ENCODE measurements around the gene TMEM121.

Gene TMEM121

DNA sequence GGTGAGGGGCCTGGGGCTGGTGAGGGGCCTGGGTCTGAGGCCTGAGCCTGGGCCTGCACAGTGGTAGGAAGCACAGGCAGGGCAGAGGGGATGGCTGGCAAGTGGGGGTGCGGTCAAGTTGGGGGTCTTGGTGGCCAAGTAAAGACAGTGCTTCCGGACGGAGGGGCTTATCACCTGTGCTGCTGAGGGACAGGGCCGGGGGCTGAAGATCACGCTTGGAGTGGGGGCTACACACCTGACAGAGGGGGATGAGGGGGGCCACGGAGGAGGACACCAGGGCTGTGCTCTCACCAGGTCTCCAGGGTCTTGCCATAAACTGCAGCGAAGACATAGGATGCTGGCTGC, 23.1 kb upstream of the TMEM121 start:
- Histone ChIP-seq H4K20me1 (ENCODE audit: low read depth, low read length) (no peaks in the 10 kb centered on the region), H3F3A (ENCODE audit: insufficient read depth) (no peaks in the 10 kb centered on the region), H3K27me3 (ENCODE audit: low read length) (no peaks in the 10 kb centered on the region), H3K9ac (ENCODE audit: low read length) (no peak overlapping the region), H3K4me2 (ENCODE audit: low read depth, low read length, poor library complexity, severe bottlenecking) (no peak overlapping the region), H3K9me3 (ENCODE audit: insufficient read depth, low read length) (no peaks in the 10 kb centered on the region), H3K36me3 (ENCODE audit: low read length) (no peaks in the 10 kb centered on the region), H3K4me3 (ENCODE audit: insufficient read depth, low read length, poor library complexity, severe bottlenecking) (no peak overlapping the region), H3K27ac (ENCODE audit: low read depth, low read length) (no peak overlapping the region), H2AFZ (ENCODE audit: low read depth, low read length, severe bottlenecking) (no peak overlapping the region), H3K79me2 (ENCODE audit: insufficient read depth, low read length) (no peaks in the 10 kb centered on the region), H3K9me2 (replicated peaks; ENCODE audit: insufficient read depth, low read length) (no peaks in the 10 kb centered on the region)
- no peak for TF ChIP-seq EZH2phosphoT487 (conservative IDR thresholded peaks at IDR 0.05; ENCODE audit: low read length)
- TF ChIP-seq, protein P1, sequence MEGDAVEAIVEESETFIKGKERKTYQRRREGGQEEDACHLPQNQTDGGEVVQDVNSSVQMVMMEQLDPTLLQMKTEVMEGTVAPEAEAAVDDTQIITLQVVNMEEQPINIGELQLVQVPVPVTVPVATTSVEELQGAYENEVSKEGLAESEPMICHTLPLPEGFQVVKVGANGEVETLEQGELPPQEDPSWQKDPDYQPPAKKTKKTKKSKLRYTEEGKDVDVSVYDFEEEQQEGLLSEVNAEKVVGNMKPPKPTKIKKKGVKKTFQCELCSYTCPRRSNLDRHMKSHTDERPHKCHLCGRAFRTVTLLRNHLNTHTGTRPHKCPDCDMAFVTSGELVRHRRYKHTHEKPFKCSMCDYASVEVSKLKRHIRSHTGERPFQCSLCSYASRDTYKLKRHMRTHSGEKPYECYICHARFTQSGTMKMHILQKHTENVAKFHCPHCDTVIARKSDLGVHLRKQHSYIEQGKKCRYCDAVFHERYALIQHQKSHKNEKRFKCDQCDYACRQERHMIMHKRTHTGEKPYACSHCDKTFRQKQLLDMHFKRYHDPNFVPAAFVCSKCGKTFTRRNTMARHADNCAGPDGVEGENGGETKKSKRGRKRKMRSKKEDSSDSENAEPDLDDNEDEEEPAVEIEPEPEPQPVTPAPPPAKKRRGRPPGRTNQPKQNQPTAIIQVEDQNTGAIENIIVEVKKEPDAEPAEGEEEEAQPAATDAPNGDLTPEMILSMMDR (IDR thresholded peaks at IDR 0.05; ENCODE audit: insufficient read depth, low read length, poor library complexity, severe bottlenecking): no peak

DNA sequence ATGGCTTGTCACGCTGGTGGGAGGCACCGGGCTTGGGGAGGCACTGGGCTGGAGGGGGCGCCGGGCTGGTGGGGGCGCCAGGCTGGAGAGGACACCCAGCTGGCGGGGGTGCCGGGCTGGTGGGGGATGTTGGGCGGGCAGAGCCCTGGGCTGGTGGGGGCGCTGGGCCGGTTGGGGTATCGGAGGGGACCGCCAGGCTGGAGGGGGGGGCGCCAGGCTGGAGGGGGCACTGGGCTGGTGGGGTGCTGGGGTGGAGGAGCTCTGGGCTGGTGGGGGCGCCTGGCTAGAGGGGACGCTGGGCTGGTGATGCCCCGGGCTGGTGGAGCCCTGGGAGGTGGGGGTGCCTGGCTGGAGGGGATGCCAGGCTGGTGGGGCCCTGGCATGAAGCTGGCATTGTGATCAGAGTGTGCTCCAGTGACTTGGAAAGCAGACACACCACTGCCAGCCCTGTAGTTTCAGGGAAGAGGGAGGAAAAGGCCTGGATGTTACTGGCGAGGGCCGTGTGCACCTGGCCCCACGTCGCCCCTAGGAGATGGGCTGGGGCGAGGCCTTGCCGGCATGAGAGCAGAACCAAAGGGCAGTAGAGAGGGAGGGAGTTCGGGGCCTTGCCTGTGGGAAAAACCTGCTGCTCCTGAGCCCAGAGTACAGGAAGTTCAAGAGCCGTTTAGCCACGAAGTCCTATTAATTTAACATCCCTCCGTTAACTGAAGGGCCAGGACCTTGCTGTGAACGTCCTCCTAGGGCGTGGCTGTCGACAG, 22.3 kb upstream of the TMEM121 start:
- Histone ChIP-seq H3F3A (ENCODE audit: insufficient read depth) (no peaks in the 10 kb centered on the region), H3K4me2 (ENCODE audit: low read depth, low read length, poor library complexity, severe bottlenecking) (no peak overlapping the region), H3K79me2 (ENCODE audit: insufficient read depth, low read length) (no peaks in the 10 kb centered on the region), H3K36me3 (ENCODE audit: low read length) (no peaks in the 10 kb centered on the region), H3K4me3 (ENCODE audit: insufficient read depth, low read length, poor library complexity, severe bottlenecking) (no peak overlapping the region), H3K9me3 (ENCODE audit: insufficient read depth, low read length) (no peaks in the 10 kb centered on the region), H3K9me2 (replicated peaks; ENCODE audit: insufficient read depth, low read length) (no peaks in the 10 kb centered on the region), H4K20me1 (ENCODE audit: low read depth, low read length) (no peaks in the 10 kb centered on the region), H3K27ac (ENCODE audit: low read depth, low read length) (no peak overlapping the region), H2AFZ (ENCODE audit: low read depth, low read length, severe bottlenecking) (no peak overlapping the region), H3K27me3 (ENCODE audit: low read length) (no peaks in the 10 kb centered on the region), H3K9ac (ENCODE audit: low read length) (no peak overlapping the region)
- TF ChIP-seq, protein P1 (IDR thresholded peaks at IDR 0.05; ENCODE audit: insufficient read depth, low read length, poor library complexity, severe bottlenecking): no peak
- no peak for TF ChIP-seq EZH2phosphoT487 (conservative IDR thresholded peaks at IDR 0.05; ENCODE audit: low read length)

DNA sequence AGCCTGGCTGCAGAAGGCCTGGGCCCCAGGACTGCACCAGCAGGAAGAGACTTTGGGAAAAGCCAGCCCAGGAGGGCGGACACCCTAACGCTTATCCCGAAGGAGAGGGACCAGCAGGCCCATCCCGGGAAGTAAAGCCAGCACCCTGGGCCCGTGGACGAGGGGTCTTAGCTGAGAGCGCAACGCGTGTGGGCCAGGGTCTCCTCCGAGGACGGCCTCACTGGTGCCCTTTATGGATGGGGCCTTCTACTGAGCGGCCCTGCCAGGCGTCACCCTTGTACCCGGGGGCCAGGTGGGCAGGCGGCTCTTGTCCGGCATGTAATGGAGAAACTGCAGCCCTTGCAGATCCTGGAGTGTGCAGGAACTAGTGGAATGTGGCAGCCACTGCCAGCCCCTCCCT, 21.3 kb upstream of the TMEM121 start:
- no peaks in the 10 kb centered on the region for H3K79me2 ChIP-seq (ENCODE audit: insufficient read depth, low read length)
- H2AFZ ChIP-seq (ENCODE audit: low read depth, low read length, severe bottlenecking): no peak overlapping the region
- H3K4me3 ChIP-seq (ENCODE audit: insufficient read depth, low read length, poor library complexity, severe bottlenecking): no peak overlapping the region
- TF ChIP-seq, protein P1 (IDR thresholded peaks at IDR 0.05; ENCODE audit: insufficient read depth, low read length, poor library complexity, severe bottlenecking): no peak
- no peak for TF ChIP-seq EZH2phosphoT487 (conservative IDR thresholded peaks at IDR 0.05; ENCODE audit: low read length)
- H3K9ac ChIP-seq (ENCODE audit: low read length): no peak overlapping the region
- no peaks in the 10 kb centered on the region for H3F3A ChIP-seq (ENCODE audit: insufficient read depth)
- H3K27me3 ChIP-seq (ENCODE audit: low read length): no peaks in the 10 kb centered on the region
- H3K9me2 ChIP-seq (replicated peaks; ENCODE audit: insufficient read depth, low read length): no peaks in the 10 kb centered on the region
- no peak overlapping the region for H3K4me2 ChIP-seq (ENCODE audit: low read depth, low read length, poor library complexity, severe bottlenecking)
- no peak overlapping the region for H3K27ac ChIP-seq (ENCODE audit: low read depth, low read length)
- H3K9me3 ChIP-seq (ENCODE audit: insufficient read depth, low read length): no peaks in the 10 kb centered on the region
- H3K36me3 ChIP-seq (ENCODE audit: low read length): no peaks in the 10 kb centered on the region
- H4K20me1 ChIP-seq (ENCODE audit: low read depth, low read length): no peaks in the 10 kb centered on the region
